Panc1 (cell line): ENCODE results near the gene DOCK3.

Source experiments
- CTCF ChIP-seq: fragments of 450-650 bp; IDR thresholded peaks from 2 replicates; pipeline ENCODE4 v1.5.1; 2017; ENCODE audit warnings: mild to moderate bottlenecking
- POLR2AphosphoS5 ChIP-seq: IDR thresholded peaks from 2 replicates; pipeline ENCODE4 v1.6.1; 2012; ENCODE audit warnings: mild to moderate bottlenecking, low read depth, low read length, moderate library complexity
- TF ChIP-seq, protein P1 (sequence below), 2 experiments: IDR thresholded peaks; 2 replicates each; pipeline ENCODE4 v1.6.1; 2011 to 2012; ENCODE audit warnings: low read depth in 2 of 2, control low read depth in 1 of 2, low read length in 1 of 2, mild to moderate bottlenecking in 1 of 2, moderate library complexity in 1 of 2; ENCODE audit not compliant: insufficient read depth in 1 of 2

GRCh38 chr3:50953825-50954414, 279.2 kb downstream of the DOCK3 start:
- no peak for TF ChIP-seq CTCF
- TF ChIP-seq POLR2AphosphoS5: no peak
- TF ChIP-seq, protein P1, sequence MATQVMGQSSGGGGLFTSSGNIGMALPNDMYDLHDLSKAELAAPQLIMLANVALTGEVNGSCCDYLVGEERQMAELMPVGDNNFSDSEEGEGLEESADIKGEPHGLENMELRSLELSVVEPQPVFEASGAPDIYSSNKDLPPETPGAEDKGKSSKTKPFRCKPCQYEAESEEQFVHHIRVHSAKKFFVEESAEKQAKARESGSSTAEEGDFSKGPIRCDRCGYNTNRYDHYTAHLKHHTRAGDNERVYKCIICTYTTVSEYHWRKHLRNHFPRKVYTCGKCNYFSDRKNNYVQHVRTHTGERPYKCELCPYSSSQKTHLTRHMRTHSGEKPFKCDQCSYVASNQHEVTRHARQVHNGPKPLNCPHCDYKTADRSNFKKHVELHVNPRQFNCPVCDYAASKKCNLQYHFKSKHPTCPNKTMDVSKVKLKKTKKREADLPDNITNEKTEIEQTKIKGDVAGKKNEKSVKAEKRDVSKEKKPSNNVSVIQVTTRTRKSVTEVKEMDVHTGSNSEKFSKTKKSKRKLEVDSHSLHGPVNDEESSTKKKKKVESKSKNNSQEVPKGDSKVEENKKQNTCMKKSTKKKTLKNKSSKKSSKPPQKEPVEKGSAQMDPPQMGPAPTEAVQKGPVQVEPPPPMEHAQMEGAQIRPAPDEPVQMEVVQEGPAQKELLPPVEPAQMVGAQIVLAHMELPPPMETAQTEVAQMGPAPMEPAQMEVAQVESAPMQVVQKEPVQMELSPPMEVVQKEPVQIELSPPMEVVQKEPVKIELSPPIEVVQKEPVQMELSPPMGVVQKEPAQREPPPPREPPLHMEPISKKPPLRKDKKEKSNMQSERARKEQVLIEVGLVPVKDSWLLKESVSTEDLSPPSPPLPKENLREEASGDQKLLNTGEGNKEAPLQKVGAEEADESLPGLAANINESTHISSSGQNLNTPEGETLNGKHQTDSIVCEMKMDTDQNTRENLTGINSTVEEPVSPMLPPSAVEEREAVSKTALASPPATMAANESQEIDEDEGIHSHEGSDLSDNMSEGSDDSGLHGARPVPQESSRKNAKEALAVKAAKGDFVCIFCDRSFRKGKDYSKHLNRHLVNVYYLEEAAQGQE (IDR thresholded peaks at IDR 0.05; ENCODE audit: insufficient read depth in 1 of 2, low read depth in 2 of 2, low read length in 1 of 2): no peak
